Measurements from ENCODE around the gene TLCD3B. TPM values are rescaled to one million over a fixed set of nuclear protein-coding genes. Genes with fewer than 3 reads are reported as not detected.

Gene TLCD3B
- total RNA-seq, 4 donors from 2014 or later, result 0.27 TPM; not detected in 3

GRCh38 chr16:29975134-29975538, 55.9 kb downstream of the TLCD3B start:
- DNase-seq (no peak), ATAC-seq (no peak)
- Histone ChIP-seq H3K4me3 (peak overlapping the region; percentile 90 to 99 (median 94)), H3K27ac (peak overlapping the region; percentile 94 to 100 (median 98)), H3K9me3 (no peaks in the 10 kb centered on the region), H3K4me1 (peaks cover 26 to 28% of the 10 kb centered on the region in 2 donors), H3K27me3 (no peaks in the 10 kb centered on the region), H3K36me3 (peaks cover 0 to 22% of the 10 kb centered on the region in 2 donors)
- TF ChIP-seq POLR2A (IDR thresholded peaks at IDR 0.05) (no peak), CTCF (IDR thresholded peaks at IDR 0.05 in 4 of 5, conservative IDR thresholded peaks at IDR 0.05 in 1 of 5) (no peak)
- in situ Hi-C loops (cut with MboI; ENCODE audit: low sequenced_read_pairs in 4 of 4), result loop anchor here in 1 of 4 donors (10.0 kb wide), 1 partner anchor 50 kb away; the partner anchor contains the start of gene KCTD13
- intact Hi-C loops (cut with DNase I; ENCODE audit: low total_unique reads), result loop anchor here (5.0 kb wide), 1 partner anchor 163 kb away; the partner anchor contains the start of gene PRRT2

Other genes starting within 250 kb of the TLCD3B start
- gene KIF22, start 240.5 kb downstream of the TLCD3B start, total RNA-seq, result 10 to 100 TPM in 3 of 4 donors, 1 to 10 TPM in 1; 9.0 to 13.9 (median 12.8) TPM
- gene MAZ, start 224.7 kb downstream of the TLCD3B start, total RNA-seq, result 100 to 1,000 TPM in 2 of 4 donors, 10 to 100 TPM in 2; 68.7 to 145 (median 96.4) TPM
- 1 to 10 TPM in 1 of 4 donors, not detected in 3; 3.5 TPM for gene PRRT2, start 219.1 kb downstream of the TLCD3B start, total RNA-seq
- 10 to 100 TPM; 15.5 to 29.2 (median 21.7) TPM for gene PAGR1, start 215.1 kb downstream of the TLCD3B start, total RNA-seq
- 10 to 100 TPM; 40.3 to 77.5 (median 47.6) TPM for gene MVP, start 210.8 kb downstream of the TLCD3B start, total RNA-seq
- 10 to 100 TPM; 35.5 to 71.8 (median 55.7) TPM for gene CDIPT, start 168.0 kb downstream of the TLCD3B start, total RNA-seq
- gene SEZ6L2, start 131.7 kb downstream of the TLCD3B start, total RNA-seq, result 1 to 10 TPM in 1 of 4 donors, under 1 TPM in 3; 0.20 to 1.7 (median 0.56) TPM
- not detected for gene ASPHD1, start 130.8 kb downstream of the TLCD3B start, total RNA-seq
- 1 to 10 TPM; 3.7 to 8.6 (median 6.3) TPM for gene KCTD13, start 105.0 kb downstream of the TLCD3B start, total RNA-seq
- gene TMEM219, start 69.2 kb downstream of the TLCD3B start, total RNA-seq, result 100 to 1,000 TPM in 1 of 4 donors, 10 to 100 TPM in 3; 48.1 to 120 (median 60.2) TPM
- gene TAOK2, start 57.4 kb downstream of the TLCD3B start, total RNA-seq, result 10 to 100 TPM; 15.9 to 31.0 (median 22.1) TPM
- gene HIRIP3, start 35.7 kb downstream of the TLCD3B start, total RNA-seq, result 10 to 100 TPM; 13.5 to 25.6 (median 17.2) TPM
- 10 to 100 TPM; 45.4 to 74.8 (median 55.5) TPM for gene INO80E, start 35.0 kb downstream of the TLCD3B start, total RNA-seq
- gene DOC2A, start 20.2 kb downstream of the TLCD3B start, total RNA-seq, result not detected
- gene C16orf92, start 8.1 kb downstream of the TLCD3B start, total RNA-seq, result not detected
- over 10,000 TPM in 1 of 4 donors, 1,000 to 10,000 TPM in 3; 6,096 to 10,805 (median 7,093) TPM for gene ALDOA, start 34.5 kb upstream of the TLCD3B start, total RNA-seq
- gene PPP4C, start 44.7 kb upstream of the TLCD3B start, total RNA-seq, result 10 to 100 TPM; 23.8 to 64.3 (median 44.7) TPM
- under 1 TPM; 0.29 to 0.92 (median 0.67) TPM for gene TBX6, start 60.7 kb upstream of the TLCD3B start, total RNA-seq
- gene YPEL3, start 64.9 kb upstream of the TLCD3B start, total RNA-seq, result 100 to 1,000 TPM in 3 of 4 donors, 10 to 100 TPM in 1; 97.2 to 197 (median 154) TPM
- gene GDPD3, start 82.3 kb upstream of the TLCD3B start, total RNA-seq, result under 1 TPM in 2 of 4 donors, not detected in 2; 0.29 to 0.66 TPM
- gene MAPK3, start 91.9 kb upstream of the TLCD3B start, total RNA-seq, result 10 to 100 TPM; 28.6 to 48.7 (median 38.0) TPM
- 1 to 10 TPM in 3 of 4 donors, under 1 TPM in 1; 0.44 to 8.9 (median 5.8) TPM for gene CORO1A, start 152.3 kb upstream of the TLCD3B start, total RNA-seq
- gene BOLA2B, start 162.4 kb upstream of the TLCD3B start, total RNA-seq, result 100 to 1,000 TPM in 3 of 4 donors, 10 to 100 TPM in 1; 96.7 to 228 (median 140) TPM
- 100 to 1,000 TPM in 1 of 4 donors, 10 to 100 TPM in 3; 23.6 to 103 (median 45.7) TPM for gene SLX1A, start 162.6 kb upstream of the TLCD3B start, total RNA-seq
- gene SULT1A3, start 168.0 kb upstream of the TLCD3B start, total RNA-seq, result 10 to 100 TPM in 1 of 4 donors, 1 to 10 TPM in 2, not detected in 1; 4.9 to 11.3 (median 9.2) TPM
- gene NPIPB13, start 217.2 kb upstream of the TLCD3B start, total RNA-seq, result 10 to 100 TPM in 1 of 4 donors, 1 to 10 TPM in 1, under 1 TPM in 2; 0.62 to 10.4 (median 0.91) TPM

All from gastrocnemius medialis (tissue), 4 donors.